Measurements from ENCODE around the gene USP3. TPM values are rescaled to one million over a fixed set of nuclear protein-coding genes. Genes with fewer than 3 reads are reported as not detected.

USP3 gene
- total and polyA plus RNA-seq, 7 donors: 20.4 to 66.5 (median 46.4) TPM

DNA sequence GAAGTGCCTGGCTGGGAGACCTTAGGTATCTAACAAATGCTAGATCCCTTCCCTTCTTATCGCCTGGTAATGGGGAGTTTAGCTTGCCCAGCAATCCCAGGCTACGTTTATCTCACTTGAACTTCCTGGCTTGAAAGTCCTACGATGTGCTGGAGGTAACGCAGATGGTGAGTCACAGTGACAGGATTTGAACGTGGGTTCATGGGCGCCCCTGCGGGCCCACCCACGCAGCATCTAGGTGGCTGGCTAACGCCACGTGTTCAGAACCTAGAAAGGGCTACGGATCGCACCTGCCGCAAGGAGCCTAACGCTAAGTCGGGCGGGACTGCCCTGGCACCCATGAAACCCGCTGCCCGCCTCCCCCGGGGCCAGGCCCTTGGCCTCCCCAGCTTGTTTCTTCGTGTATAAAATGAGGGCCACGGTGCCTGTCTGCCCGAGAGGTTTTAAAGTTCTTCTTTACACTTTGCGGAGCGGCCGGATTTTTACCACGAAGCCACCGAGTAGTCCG is 600 bp upstream of the USP3 start:
- Histone ChIP-seq H3K4me3 (peak overlapping the region; percentile 75 to 87 (median 80)), H3K4me1 (peaks cover 5 to 65% (median 55%) of the 10 kb centered on the region in 4 donors)
- DNase-seq: peak; percentile 86

DNA sequence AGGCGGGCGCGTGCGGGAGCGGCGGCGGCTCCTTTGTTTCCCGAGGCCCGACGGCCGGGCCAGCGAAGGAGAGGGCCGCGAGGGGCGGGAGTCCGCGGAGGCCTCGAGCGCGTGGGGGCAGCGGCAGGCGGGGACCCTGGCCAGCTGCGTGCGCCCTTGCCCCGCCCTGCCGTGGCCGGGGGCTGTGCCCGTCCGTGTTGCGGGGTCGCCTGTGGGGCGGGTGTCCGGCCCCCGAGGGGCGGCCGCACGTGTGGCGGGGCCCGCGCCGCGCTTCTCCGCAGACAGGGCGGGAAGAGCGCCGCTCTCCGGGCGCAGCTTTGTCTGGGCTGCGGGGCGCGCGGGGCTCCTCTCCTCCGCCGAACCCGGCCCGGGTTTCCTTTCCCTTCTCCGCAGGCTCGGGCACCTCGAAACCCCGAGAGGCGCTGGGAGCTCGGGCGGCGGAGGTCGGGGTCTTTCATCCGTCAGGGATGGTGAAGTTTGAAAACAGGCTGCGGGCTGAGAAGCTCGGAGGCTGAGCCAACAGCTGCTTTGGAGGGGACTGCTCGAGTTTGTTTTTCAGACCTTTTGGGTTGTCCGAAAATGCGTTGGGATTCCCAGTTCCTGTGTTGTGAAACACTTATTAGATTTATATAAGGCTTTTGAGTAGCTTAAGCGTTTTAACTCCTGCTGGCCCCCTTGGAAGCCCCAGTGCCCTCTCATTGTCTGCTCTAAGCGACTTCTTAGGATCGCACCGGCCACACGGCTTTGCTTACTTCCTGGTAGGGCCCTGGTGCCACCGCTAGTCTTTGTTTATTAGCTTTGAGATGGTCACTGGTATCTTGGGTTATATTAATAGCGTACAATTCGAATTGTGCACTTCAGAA is 817 bp downstream of the USP3 start:
- H3K27me3 ChIP-seq: no peaks in the 10 kb centered on the region
- peak overlapping the region; percentile 75 to 87 (median 80) for H3K4me3 ChIP-seq
- no peaks in the 10 kb centered on the region for H3K9me3 ChIP-seq
- H3K27ac ChIP-seq: peak overlapping the region; percentile 94 to 99 (median 98)
- WGBS, 2 donors: 0% methylated on average over 79 of the region's 79 CpGs
- intact Hi-C loops (cut with DNase I): loop anchor here (5.0 kb wide), 1 partner anchor 47 kb away; no protein-coding TSS in a partner anchor
- peaks cover 5 to 79% (median 68%) of the 10 kb centered on the region in 4 donors for H3K4me1 ChIP-seq
- no peaks in the 10 kb centered on the region for H3K36me3 ChIP-seq
- peak; percentile 82 for DNase-seq
- peak in 3 of 4 donors; percentile 28 to 50 (median 31) for TF ChIP-seq POLR2AphosphoS5 (IDR thresholded peaks at IDR 0.05)
- no peak for TF ChIP-seq POLR2A (IDR thresholded peaks at IDR 0.05)
- TF ChIP-seq, protein P1, sequence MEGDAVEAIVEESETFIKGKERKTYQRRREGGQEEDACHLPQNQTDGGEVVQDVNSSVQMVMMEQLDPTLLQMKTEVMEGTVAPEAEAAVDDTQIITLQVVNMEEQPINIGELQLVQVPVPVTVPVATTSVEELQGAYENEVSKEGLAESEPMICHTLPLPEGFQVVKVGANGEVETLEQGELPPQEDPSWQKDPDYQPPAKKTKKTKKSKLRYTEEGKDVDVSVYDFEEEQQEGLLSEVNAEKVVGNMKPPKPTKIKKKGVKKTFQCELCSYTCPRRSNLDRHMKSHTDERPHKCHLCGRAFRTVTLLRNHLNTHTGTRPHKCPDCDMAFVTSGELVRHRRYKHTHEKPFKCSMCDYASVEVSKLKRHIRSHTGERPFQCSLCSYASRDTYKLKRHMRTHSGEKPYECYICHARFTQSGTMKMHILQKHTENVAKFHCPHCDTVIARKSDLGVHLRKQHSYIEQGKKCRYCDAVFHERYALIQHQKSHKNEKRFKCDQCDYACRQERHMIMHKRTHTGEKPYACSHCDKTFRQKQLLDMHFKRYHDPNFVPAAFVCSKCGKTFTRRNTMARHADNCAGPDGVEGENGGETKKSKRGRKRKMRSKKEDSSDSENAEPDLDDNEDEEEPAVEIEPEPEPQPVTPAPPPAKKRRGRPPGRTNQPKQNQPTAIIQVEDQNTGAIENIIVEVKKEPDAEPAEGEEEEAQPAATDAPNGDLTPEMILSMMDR (IDR thresholded peaks at IDR 0.05): peak in 3 of 4 experiments; percentile 24 to 53 (median 50)
- no peak for TF ChIP-seq EP300 (IDR thresholded peaks at IDR 0.05)

More for the DNA sequence above, 600 bp upstream of the USP3 start:
- H3K27ac ChIP-seq: peak overlapping the region; percentile 94 to 99 (median 98)
- intact Hi-C loops (cut with DNase I): loop anchor here (1.0 kb wide), 1 partner anchor 95 kb away; no protein-coding TSS in a partner anchor
- H3K9me3 ChIP-seq: no peaks in the 10 kb centered on the region
- no peaks in the 10 kb centered on the region for H3K27me3 ChIP-seq
- 0 to 1% methylated on average over 28 of the region's 28 CpGs for WGBS, 2 donors
- no peaks in the 10 kb centered on the region for H3K36me3 ChIP-seq
- TF ChIP-seq POLR2A (IDR thresholded peaks at IDR 0.05) (peak in 1 of 2 donors; percentile 82), POLR2AphosphoS5 (IDR thresholded peaks at IDR 0.05) (no peak), EP300 (IDR thresholded peaks at IDR 0.05) (no peak)
- TF ChIP-seq, protein P1 (IDR thresholded peaks at IDR 0.05): peak in 1 of 4 experiments; percentile 23

GRCh38 chr15:63505842-63506222 is 1.4 kb downstream of the USP3 start:
- H3K27ac ChIP-seq: peak overlapping the region; percentile 94 to 99 (median 98)
- TF ChIP-seq POLR2AphosphoS5 (IDR thresholded peaks at IDR 0.05) (no peak), POLR2A (IDR thresholded peaks at IDR 0.05) (no peak)

GRCh38 chr15:63506537-63507035 is 2.2 kb downstream of the USP3 start:
- WGBS, 2 donors: 17 to 55% methylated on average over 8 of the region's 8 CpGs

More at GRCh38 chr15:63505842-63506222, 1.4 kb downstream of the USP3 start:
- no peaks in the 10 kb centered on the region for H3K27me3 ChIP-seq
- peak overlapping the region; percentile 75 to 87 (median 80) for H3K4me3 ChIP-seq
- intact Hi-C loops (cut with DNase I): loop anchor here (5.0 kb wide), 1 partner anchor 46 kb away; no protein-coding TSS in a partner anchor
- H3K9me3 ChIP-seq: no peaks in the 10 kb centered on the region
- 5 to 11% methylated on average over 8 of the region's 8 CpGs for WGBS, 2 donors
- H3K36me3 ChIP-seq: no peaks in the 10 kb centered on the region
- peaks cover 5 to 82% (median 71%) of the 10 kb centered on the region in 4 donors for H3K4me1 ChIP-seq
- DNase-seq: no peak

DNA sequence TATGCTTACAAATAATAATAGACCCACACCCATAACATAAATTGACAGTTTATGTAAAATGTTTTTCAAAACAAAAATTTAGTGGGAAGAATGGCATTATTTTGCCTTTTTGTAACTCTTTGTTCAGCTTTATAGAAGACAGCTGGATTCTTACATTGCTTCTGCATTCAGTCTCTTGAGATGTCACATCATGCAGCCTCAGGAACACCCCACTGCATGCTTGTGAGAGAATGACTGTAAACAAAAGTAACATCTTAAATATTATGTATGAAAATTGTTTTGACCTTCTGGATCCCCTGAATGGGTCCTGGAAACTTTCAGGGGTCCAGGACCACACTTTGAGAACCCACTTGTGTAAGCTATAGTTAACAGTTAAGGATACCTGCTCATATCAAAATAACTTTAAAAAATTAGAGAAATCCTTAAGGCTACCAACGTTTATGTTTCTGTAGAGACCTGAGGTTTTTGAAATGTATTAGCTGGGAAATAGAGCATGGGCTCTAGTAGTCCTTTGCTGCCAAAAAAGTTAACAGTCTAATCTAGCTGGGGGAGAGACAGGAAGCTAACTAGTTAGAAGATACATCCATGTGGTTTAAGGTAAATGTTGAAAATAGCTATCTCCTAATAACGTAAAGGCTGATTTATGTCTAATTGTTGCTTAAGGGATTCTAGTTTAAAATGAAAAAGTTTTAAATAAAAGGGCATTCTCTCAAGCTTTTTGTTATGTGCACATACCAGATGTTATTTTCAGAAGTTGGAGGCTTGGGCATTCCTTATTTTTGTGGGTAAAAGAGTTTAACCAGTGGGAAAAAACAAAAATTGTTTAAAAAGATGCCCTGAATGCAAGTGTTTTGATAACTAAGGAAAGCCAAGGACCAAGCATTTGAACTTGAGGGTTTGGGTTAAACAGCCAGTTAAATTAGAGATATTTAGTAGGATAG is 3.8 kb downstream of the USP3 start:
- no peaks in the 10 kb centered on the region for H3K9me3 ChIP-seq
- H3K4me1 ChIP-seq: peaks cover 5 to 72% (median 58%) of the 10 kb centered on the region in 4 donors
- intact Hi-C loops (cut with DNase I): loop anchor here (5.0 kb wide), 1 partner anchor 44 kb away; no protein-coding TSS in a partner anchor
- DNase-seq: no peak
- H3K4me3 ChIP-seq: no peak overlapping the region
- H3K27ac ChIP-seq: peak overlapping the region in 2 of 4 donors; percentile 94 to 97
- 30 to 35% methylated on average over 2 of the region's 2 CpGs for WGBS, 2 donors
- H3K27me3 ChIP-seq: no peaks in the 10 kb centered on the region
- TF ChIP-seq POLR2A (IDR thresholded peaks at IDR 0.05): no peak
- TF ChIP-seq EP300 (IDR thresholded peaks at IDR 0.05): no peak
- TF ChIP-seq POLR2AphosphoS5 (IDR thresholded peaks at IDR 0.05): no peak
- TF ChIP-seq, protein P1 (IDR thresholded peaks at IDR 0.05): no peak
- H3K36me3 ChIP-seq: no peaks in the 10 kb centered on the region

More at GRCh38 chr15:63506537-63507035, 2.2 kb downstream of the USP3 start:
- intact Hi-C loops (cut with DNase I): loop anchor here (5.0 kb wide), 1 partner anchor 46 kb away; no protein-coding TSS in a partner anchor
- Histone ChIP-seq H3K36me3 (no peaks in the 10 kb centered on the region), H3K9me3 (no peaks in the 10 kb centered on the region), H3K4me1 (peaks cover 5 to 79% (median 68%) of the 10 kb centered on the region in 4 donors), H3K27me3 (no peaks in the 10 kb centered on the region), H3K4me3 (peak overlapping the region in 3 of 4 donors; percentile 77 to 87 (median 84)), H3K27ac (peak overlapping the region; percentile 94 to 99 (median 98))
- TF ChIP-seq POLR2AphosphoS5 (IDR thresholded peaks at IDR 0.05) (no peak), POLR2A (IDR thresholded peaks at IDR 0.05) (no peak), EP300 (IDR thresholded peaks at IDR 0.05) (no peak)
- DNase-seq: no peak
